ENCODE results near the gene TSKU.
A peak's percentile ranks its signal among the peaks of the same experiment; 100 is the strongest.

Gene TSKU

DNA sequence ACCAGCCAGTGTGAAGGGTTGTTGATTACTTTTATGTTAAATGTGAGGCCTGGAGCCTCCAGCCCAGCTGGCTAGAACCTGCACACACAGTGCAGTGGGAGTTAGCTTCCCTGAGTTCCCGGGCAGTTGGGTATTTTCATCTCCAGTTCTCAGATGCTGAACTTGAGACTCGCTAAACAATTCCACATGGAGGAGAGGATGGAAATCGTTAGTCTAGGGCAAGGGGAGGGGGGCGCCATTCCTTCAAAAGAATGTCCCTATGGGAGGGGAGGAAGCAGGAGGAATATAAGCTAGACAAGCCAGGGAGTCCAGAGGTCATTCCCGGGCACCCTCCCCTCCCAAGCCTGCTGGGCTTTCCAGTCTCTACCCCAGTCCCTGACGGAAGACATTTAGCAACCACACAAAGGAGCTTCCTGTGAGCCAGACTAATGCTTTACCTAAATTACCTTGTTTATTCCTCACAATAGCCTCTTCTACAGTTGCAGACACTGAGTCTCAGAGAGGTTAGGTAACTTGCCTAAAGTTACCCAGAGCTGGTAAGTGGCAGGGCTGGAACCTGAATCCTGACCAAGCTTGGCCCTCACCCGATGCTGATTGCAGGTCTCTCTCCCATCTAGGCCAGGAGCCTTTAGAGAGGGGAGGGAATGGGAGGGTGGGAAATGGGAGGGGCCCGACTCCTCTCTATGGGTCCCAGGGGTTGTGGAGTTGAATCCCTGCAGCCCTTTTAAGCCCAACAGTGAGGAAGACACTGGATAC is 1.9 kb upstream of the TSKU start:
- no peak for TF ChIP-seq ZFX (IDR thresholded peaks at IDR 0.05)
- TF ChIP-seq, protein P1, sequence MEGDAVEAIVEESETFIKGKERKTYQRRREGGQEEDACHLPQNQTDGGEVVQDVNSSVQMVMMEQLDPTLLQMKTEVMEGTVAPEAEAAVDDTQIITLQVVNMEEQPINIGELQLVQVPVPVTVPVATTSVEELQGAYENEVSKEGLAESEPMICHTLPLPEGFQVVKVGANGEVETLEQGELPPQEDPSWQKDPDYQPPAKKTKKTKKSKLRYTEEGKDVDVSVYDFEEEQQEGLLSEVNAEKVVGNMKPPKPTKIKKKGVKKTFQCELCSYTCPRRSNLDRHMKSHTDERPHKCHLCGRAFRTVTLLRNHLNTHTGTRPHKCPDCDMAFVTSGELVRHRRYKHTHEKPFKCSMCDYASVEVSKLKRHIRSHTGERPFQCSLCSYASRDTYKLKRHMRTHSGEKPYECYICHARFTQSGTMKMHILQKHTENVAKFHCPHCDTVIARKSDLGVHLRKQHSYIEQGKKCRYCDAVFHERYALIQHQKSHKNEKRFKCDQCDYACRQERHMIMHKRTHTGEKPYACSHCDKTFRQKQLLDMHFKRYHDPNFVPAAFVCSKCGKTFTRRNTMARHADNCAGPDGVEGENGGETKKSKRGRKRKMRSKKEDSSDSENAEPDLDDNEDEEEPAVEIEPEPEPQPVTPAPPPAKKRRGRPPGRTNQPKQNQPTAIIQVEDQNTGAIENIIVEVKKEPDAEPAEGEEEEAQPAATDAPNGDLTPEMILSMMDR (conservative IDR thresholded peaks at IDR 0.05), result no peak
- no peak overlapping the region; the same call in 1 of the 2 replicates for H3K27ac ChIP-seq

DNA sequence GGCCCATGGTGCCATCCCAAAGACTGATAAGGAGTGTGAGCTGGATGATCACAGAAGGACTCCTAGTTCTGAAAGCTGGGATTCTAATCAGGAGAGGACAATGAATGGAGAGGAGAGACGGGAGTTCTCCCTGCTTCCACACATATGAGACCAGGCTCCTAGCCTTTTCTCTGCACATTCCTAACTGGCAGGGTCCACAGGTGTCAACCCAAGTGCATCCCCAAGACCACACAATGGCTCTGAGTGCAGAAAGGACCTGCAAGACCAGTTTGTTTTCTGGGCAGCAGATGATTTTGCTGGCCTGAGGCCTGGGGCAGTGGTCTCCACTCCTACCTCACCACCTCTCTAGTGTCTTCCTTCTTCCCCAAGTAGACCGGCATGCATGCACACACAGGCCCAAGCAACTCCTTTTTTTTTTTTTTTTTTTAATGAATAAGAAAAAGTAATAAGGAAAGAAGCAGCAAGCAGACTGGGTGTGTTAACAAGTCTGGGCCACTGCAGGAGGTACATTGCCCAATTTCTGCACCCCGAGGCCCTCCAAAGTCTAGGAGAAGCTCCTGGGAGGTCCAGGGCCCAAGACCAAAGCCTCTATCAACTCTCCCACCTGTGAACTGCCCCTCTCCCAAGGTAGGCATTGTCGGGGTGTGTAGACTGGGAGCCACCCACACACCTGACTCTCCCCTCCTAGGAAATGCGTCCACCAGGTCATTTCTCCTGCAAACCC is 1.2 kb upstream of the TSKU start:
- peak overlapping the region; percentile 90 for H3K27ac ChIP-seq
- no peak for TF ChIP-seq ZFX (IDR thresholded peaks at IDR 0.05)
- TF ChIP-seq, protein P1 (conservative IDR thresholded peaks at IDR 0.05), result no peak

DNA sequence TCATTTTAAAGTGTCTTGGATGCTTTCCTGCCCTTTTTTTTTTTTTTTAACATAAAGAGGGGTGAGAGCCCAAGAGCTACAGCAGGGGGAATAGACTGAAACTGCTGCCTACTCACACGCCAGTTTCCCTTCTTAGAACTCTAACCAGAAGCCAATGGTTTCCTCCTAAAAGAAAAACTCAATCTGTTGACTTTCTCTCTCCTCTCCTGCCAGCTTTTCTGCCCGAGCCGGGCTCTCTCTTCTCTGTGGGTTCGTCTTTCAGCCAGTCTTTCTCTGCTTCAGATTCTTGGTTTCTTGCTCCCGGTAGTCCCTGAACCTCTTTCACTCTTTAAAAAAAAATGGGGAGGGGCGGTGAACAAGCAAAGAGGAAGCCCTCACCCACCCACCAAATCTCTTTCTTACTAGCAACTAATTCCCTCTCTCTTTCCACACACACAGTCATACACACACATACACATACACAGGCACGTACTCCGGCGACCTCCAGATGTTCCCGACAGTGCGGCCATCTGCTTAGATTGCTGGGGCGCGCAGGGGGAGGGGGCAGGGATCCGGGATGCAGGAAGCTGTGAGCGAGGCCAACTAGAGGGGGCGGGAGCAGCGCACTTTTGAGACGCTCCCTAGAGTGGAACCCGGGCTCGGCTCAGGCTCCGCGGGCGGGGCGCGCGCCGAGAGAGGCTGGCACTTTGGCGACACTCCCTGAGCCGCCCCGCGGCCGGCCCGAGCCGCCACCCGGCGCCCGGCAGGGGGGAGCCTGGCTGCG is 444 bp upstream of the TSKU start:
- peak overlapping the region; percentile 90 for H3K27ac ChIP-seq
- TF ChIP-seq, protein P1 (conservative IDR thresholded peaks at IDR 0.05), result no peak
- no peak for TF ChIP-seq ZFX (IDR thresholded peaks at IDR 0.05)

DNA sequence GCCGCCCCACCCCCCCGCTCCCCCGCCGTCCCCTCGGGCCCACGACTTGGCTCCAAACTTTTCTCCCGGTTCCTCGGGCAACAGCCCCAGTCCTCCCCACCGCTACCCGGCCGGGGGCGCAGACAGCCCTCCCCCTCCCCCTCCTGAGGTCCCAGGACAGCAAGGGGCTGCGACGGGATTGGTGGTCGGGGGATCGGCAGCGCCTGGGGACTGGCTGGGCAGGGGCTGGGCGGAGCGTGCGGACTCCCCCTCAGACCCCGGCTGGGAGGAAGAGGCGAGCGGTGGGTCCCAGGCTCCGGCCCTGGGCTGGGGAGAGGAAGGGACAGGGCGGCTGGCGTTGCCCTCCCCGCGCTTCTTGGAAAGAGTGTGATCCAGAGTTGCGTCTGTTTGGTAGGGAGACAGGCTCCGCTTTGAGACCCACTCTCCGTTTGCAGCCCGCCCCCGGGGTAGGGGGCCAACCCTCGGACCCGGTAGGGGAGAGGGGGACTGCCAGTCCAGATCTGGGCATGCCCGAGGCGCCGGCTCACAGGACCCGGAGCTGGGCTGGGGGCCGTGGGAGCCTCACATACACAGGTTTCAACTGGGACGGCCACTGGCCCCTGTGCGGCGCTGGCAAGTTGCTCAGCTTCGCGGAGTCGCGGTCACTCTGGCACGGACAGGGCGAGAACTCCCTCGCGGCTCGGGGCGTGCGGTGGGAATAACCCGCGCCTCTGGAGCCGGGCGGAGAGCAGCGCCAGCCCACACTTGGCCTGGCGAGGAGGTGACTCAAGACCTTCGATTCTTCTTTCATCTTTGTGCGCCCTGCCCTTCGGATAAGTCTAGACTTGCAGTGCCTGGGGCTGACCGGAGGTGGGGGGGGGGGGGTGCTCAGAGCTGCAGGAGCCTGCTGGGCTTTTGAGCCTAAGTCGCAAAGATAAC is 999 bp downstream of the TSKU start:
- TF ChIP-seq ZFX (IDR thresholded peaks at IDR 0.05), result no peak
- TF ChIP-seq, protein P1 (conservative IDR thresholded peaks at IDR 0.05), result no peak
- peak overlapping the region; percentile 90 for H3K27ac ChIP-seq

DNA sequence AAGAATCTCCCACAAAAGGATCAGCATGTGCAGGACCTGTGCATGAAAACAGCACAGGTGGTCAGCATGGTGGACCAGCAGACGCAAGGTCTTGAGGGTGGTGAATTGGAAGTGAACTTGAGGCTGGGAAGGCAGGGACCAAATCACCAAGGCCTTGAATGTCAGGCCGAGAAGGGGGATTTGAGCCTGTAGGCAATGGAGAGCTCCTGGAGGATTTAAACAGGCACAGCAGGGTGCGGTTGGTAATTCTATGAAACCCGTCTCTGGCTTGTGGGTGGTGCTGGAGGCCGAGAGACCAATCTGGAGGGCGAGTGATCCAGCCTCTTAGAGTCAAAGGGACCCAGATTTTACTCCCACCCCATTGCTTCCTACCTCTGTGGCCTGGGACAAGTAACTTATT is 2.4 kb downstream of the TSKU start:
- peak overlapping the region; percentile 4; the same call in 1 of the 2 replicates for H3K27ac ChIP-seq
- no peak for TF ChIP-seq ZFX (IDR thresholded peaks at IDR 0.05)
- TF ChIP-seq, protein P1 (conservative IDR thresholded peaks at IDR 0.05), result no peak

DNA sequence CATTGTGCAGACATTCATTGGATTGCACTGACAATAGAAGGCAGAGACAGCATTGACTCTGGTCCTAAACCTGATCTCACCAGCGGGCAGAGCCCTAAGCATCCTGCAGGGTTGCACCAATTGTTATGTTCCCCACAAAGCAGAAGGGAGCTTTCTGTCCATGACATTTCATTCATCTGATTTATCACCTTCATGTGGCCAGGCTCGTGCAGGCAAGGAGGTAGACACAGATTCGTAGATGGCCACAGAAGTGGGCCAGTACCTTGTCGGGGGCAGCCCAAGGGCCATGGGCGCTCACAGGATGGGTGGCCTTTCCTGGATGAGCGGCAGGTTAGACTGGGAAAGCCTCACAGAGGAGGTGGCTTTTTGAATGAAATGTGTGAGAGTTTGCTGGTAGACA is 2.9 kb downstream of the TSKU start:
- TF ChIP-seq, protein P1 (conservative IDR thresholded peaks at IDR 0.05), result no peak
- TF ChIP-seq ZFX (IDR thresholded peaks at IDR 0.05), result no peak
- peak overlapping the region; percentile 82 for H3K27ac ChIP-seq
